K562 (cell line): ENCODE data around the gene OCA2. TPM values are rescaled to one million over a fixed set of nuclear protein-coding genes. Genes with fewer than 3 reads are reported as not detected.

Experiments used
- EZH2 ChIP-seq: IDR thresholded peaks from 2 replicates; pipeline ENCODE4 v1.6.1; 2012; ENCODE audit warnings: low read depth, mild to moderate bottlenecking, inconsistent platforms, low read length, borderline replicate concordance
- MGA ChIP-seq: fragments of 450-650 bp; IDR thresholded peaks from 2 replicates; pipeline ENCODE4 v1.6.1; 2016; ENCODE audit warnings: mild to moderate bottlenecking, moderate library complexity
- polyA plus RNA-seq, 8 experiments: library from polyadenylated mRNA; depleted of rRNA in 4 of 8; stranded (reverse) in 5 of 8; unstranded in 3 of 8; fragments of >200 nt; fragmentation: Nextera tagmentation in 2 of 8; fragmentation: Illumina TruSeq in 1 of 8; extraction: Ambion mirVana in 2 of 8; extraction: Trizol in 1 of 8; gene quantifications; 2 replicates each; pipeline versions ENCODE4 v1.2.1 to v1.2.3, GENCODE V29; 2011 to 2014; ENCODE audit warnings: inconsistent platforms in 1 of 8, missing spikeins in 1 of 8
- total RNA-seq, 7 experiments: library from RNA; depleted of rRNA in 6 of 7; stranded (reverse); fragments of >200 nt in 6 of 7; fragmentation: Illumina TruSeq in 2 of 7; extraction: Trizol in 2 of 7; gene quantifications; 2 replicates each; pipeline versions ENCODE4 v1.2.1 to v1.2.3, GENCODE V29; 2011 to 2021; ENCODE audit warnings: low replicate concordance in 1 of 7

Gene OCA2
- total and polyA plus RNA-seq, 9 of the 15 experiments (the other 6 are each of a cell fraction or from before 2014, with no cell fraction given) = 0.07 to 0.59 (median 0.17) TPM; not detected in 1

- TF ChIP-seq MGA (no peak), EZH2 (no peak)
- TF ChIP-seq, all 486 proteins: peak for 0
These were observed 15.0 kb upstream of the OCA2 start (continued) for GRCh38 chr15:28114114-28114455.
